Measurements from ENCODE around the gene RASGRF2.
"Not testable (repeated sequence)": the region's sequence is repeated elsewhere in the genome, so short reads cannot be mapped to it uniquely, and the experiment has no call there.

The RASGRF2 gene

GRCh38 chr5:81247441-81247972, 287.3 kb downstream of the RASGRF2 start:
- no peak for DNase-seq

DNA sequence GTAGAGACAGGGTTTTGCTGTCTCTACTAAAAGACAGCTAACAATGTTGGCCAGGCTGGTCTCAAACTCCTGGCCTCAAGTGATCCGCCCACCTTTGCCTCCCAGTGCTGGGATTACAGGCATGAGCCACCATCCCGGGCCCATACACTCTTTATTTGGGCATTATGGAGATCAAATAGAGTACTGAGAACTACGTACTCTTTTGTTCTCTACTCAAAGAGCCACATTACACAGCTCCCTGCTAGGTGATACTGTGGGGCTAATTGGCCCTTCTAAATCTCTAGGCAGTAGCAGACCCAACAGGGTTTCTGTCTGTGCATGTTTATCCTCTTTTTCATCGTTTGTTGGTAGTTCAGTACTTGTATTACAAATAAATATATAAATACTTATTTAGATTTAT, 289.1 kb downstream of the RASGRF2 start:
- no peak for DNase-seq

DNA sequence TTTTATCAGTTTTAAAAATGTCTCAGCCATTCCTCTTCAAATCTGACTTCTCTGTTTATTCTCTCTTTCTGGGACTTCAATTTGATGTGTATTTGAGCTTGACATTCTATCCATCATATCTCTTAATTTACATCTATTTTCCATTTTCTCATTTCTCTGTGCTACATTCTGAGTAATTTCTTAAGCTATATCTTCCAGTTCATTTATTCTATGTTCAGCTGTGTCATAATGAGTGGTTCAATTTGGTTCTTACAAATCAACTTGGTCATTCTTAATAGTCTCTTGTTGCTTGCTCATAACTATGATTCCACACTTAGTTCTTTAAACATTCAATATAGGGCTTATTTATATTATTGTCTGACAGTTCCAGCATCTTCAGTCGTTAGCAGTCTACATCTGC, 289.8 kb downstream of the RASGRF2 start:
- DNase-seq = no peak

- no peak for DNase-seq
Measured at GRCh38 chr5:81251922-81252321, 291.8 kb downstream of the RASGRF2 start.

- no peak for DNase-seq
Measured at GRCh38 chr5:81252904-81253303, 292.7 kb downstream of the RASGRF2 start.

GRCh38 chr5:81253875-81254274, 293.7 kb downstream of the RASGRF2 start:
- no peak for DNase-seq

DNA sequence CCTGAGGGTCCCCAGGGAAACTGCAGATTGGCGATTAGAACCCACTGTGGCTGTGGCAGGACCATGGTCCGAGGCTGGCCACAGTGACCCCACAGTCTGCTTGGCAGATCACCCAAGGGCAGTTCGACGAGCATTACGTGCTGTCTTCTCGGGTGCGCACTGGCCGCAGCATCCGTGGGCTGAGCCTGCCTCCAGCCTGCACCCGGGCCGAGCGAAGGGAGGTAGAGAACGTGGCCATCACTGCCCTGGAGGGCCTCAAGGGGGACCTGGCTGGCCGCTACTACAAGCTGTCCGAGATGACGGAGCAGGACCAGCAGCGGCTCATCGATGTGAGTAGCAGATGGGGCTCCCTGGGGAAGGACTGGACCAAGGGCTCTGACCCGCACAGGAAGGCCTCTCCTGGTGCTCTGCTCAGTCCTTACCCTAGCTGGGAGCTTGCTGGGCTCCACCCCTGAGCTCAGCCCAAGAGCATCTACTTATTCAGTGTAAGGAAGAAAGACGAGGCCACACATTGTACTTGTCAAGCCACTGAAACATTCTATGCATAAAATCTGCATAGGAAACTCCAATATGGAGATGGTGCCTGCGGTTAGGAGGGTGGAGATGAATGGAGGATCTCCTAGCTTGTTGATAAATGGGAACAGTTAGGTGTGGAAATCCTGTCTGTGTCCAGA, 294.9 kb downstream of the RASGRF2 start:
- DNase-seq = no peak

DNA sequence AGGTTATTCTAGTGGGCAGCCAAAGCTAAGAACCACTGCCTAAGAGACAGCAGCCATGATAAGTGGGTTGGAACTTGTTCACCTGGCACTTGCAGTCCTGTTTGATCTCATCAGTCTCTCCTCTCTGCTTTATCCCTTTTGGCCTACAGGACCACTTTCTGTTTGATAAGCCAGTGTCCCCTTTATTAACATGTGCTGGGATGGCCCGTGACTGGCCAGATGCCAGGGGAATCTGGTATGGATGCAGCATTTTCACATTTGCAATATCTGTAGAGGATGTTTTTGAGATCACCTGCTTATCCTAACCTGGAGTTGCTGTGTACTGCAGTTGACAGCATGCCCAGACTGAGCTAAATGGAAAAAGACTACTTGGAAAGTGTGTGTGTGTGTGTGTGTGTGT, 296.6 kb downstream of the RASGRF2 start:
- DNase-seq = no peak

DNA sequence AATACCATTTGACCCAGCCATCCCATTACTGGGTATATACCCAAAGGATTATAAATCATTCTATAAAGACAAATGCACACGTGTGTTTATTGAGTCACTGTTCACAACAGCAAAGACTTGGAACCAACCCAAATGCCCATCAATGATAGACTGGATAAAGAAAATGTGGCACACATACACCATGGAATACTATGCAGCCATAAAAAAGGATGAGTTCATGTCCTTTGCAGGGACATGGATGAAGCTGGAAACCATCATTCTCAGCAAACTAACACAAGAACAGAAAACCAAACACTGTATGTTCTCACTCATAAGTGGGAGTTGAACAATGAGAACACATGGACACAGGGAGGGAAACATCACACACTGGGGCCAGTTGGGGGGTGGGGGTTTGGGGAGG, 302.6 kb downstream of the RASGRF2 start:
- DNase-seq = not testable (repeated sequence)

DNA sequence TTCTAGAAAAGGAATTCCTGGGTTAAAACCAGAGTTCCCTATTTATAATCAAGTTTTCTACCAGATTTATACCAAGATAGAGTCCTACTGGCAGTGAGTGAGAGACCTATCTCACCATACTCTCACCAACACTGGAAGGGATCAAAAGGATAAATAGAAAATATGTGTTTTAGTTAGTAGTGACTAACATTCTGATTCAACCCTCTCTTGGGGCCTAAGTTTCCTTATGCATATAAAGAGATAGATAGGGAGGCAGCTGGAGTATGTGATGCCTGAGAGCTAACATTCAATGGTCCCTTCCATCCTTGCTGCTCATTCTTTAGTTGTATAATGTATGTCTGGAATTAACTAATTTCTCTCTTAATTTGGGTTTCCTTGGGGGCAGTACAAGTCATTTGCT, 304.9 kb downstream of the RASGRF2 start:
- no peak for DNase-seq

DNA sequence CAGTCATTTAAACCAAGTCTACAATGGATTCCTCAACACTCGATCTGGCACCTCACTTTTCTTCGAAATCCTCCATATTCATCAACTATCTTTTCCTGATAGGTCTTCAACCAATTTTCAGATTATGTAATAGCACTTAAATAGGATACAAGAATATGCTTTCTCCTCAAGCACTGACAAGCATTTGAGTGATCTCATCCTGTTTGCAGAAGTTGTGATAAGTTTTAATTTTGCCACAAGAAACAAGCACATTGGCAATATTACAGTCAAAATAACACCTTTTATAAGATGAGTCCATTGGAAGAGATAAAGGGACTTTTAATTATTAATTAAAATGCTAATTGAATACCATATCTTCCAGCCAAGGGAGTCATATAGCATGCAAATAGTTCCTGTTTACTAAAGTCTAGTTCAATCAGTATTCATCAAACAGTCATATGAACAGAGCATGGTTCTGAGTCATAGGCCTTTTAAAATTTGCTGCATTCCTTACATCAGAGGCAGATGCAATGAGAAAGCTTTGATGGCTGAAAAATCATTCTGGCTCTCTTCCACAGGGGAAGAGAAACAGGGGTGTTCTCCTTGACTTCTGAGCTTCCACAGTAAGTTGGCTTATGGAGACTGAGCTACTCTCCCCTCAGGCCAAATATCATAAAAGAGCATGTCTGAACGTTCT, 308.5 kb downstream of the RASGRF2 start:
- DNase-seq = no peak

DNA sequence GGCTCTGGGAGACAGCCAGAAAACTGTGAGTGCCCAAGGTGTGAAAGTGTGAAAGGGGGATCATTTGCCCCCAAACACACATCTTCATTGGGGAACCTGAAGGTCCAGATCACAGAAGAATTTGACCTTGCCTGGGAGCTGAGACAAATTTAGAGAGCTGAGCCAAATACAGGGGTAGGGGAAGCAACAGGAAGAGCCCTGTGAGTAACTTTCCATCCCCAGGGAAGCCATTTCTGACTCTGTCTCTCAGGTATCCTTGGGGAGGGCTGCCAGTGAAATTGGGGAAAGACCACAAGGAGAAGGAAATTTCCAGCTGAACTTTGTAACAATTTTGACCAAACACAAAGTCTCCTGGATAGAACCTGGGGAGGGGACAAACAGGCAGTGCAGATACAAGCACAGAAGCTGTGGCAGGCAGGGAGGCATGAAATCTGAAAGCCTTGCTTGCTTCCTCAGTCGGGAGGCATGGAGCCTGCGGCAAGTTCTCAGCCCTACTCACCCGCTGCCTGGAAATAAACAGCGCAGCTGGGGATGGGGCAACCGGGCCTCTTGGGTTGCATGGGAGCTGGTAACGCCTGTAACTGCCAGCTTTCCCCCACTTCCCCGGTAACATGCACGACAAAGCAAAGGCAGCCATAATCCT, 309.7 kb downstream of the RASGRF2 start:
- no peak for DNase-seq

DNA sequence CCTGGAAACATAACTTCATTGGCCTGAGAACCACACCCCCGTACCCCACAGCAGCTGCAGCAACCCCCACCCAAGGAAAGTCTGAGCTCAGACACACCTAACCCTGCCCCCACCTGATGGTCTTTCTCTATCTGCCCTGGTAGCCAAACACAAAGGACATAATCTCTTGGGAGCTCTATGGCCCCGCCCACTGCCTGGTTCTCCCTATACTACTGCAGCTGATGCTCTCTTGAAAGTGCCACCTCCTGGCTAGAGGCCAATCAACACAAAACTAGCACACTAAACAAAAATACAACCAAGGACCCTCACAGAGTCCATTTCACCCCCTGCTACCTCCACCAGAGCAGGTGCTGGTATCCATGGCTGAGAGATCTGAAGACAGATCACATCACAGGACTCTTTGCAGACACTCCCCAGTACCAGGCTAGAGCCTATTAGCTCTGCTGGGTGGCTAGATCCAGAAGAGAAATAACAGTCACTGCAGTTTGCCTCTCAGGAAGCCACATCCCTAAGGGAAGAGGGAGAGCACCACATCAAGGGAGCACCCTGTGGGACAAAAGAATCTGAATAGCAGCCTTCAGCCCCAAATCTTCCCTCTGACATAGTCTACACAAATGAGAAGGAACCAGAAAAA, 310.3 kb downstream of the RASGRF2 start:
- DNase-seq = not testable (repeated sequence)

All from right forelimb (tissue), 1 donor.